ENCODE data around the gene RRM2.
"Not testable (repeated sequence)": the region's sequence is repeated elsewhere in the genome, so short reads cannot be mapped to it uniquely, and the experiment has no call there.

RRM2 gene

DNA sequence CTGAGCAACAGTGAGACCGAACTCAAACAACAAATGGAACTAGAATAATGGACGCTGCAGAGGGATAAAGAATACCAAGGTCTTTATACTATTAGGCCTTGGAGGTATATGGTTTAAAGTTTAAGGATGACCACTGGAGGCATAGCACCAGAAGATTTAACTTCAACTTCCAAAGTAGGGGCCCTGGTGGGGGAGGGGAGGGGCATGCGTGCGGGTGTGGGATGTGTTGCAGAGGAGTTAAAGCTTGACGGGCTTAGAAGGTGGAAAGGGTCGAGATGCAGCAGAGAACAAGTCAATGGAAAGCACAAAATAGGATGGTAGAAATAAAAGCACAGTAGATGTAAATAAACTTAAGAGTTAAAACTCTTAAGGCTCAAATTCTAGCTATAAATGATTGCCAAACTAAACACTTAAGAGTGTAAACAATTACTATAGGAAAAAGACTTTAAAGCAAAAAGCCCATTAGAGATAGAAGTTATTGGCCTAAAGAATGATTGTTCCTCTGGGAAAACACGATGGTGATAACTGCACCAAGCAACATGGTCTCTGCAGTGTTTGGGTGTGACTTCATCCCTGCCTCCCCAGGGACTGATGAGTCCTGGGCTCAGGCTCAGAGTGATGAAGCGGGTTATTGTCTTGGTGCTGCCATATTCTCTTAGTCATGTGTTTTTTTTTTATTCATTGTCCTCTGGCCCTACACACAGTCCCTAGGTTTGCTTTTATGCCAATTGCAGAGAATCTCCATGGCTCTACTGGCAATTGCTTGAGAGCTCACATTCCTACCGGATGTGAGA, 13.0 kb downstream of the RRM2 start:
- no peak for DNase-seq

DNA sequence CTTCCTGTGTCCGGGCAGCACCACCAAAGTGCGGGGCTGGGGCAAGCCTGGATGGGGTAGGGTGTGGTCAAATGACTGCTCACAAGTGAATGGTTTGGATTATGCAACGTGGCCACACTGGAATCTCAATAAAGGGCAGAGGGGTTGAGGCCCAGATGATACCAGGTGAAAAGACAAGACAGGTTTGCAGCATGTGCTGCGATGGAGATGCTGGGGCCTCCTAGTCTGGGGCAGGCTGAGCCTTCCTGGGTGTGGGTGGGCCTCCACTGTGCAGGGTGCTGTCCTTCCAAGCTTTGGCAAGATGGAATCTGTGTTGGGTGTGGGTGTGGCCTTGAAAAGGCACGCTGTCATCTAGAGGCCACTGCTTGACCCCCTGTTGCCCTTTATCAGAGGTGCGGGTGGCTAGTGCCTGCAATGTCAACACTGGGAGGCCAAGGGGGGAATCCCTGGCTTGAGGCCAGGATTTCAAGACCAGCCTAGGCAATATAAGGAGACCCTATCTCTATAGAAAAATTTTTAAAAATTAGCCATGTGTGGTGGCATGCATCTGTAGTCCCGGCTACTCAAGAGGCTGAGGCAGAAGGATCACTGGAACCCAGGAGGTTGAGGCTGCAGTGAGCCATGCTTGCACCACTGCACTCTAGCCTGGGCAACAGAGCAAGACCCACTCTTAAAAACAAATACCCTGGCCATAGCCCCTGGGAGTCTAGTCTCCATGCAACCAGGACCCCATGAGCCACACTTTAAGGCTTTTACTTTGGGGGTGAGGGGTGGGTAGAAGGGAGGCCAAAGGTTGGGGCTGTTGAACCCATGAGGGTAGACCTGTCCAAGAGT, 13.8 kb downstream of the RRM2 start:
- no peak for DNase-seq

DNA sequence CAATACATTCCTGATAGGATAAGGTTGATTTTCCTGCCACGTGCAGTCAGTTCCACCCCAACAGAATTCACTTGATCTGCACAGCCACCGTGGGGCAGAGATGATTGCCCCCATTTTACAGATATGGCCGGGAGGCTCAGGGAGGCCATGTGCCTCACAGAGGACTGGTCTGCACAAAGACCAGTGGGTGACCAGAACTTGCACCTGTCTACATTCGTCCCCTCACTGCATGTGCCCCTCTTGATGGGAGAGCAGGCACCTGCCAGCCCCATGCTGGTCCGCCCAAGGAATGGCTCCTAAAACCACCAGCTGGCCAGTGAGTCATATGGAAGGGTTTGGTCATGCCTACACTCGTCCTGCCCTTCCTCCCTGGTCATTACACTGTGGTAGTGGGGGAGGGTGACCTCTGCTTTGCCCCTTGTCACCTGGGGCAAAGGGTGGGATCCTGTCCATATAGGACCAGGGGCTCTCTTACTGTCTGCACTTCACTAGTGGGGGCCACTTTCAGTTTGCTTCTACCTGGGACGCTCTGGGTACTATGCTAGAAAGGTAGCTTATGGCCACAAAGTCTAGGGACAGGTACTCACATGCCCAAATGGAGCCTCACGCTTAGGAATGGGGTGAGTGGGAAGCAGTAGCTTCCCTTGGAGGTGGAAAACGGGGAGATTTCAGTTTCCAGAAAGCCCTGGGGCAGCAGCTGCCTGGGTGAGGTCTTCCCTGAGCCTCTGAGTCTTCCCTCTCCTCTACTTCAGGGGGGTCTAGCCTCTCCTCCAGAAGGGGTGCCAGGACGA, 14.7 kb downstream of the RRM2 start:
- DNase-seq, result no peak

- no peak for DNase-seq
These were observed 17.0 kb downstream of the RRM2 start for GRCh38 chr2:10139536-10139935.

- DNase-seq, result no peak
These were observed 18.5 kb downstream of the RRM2 start for GRCh38 chr2:10140841-10141610.

DNA sequence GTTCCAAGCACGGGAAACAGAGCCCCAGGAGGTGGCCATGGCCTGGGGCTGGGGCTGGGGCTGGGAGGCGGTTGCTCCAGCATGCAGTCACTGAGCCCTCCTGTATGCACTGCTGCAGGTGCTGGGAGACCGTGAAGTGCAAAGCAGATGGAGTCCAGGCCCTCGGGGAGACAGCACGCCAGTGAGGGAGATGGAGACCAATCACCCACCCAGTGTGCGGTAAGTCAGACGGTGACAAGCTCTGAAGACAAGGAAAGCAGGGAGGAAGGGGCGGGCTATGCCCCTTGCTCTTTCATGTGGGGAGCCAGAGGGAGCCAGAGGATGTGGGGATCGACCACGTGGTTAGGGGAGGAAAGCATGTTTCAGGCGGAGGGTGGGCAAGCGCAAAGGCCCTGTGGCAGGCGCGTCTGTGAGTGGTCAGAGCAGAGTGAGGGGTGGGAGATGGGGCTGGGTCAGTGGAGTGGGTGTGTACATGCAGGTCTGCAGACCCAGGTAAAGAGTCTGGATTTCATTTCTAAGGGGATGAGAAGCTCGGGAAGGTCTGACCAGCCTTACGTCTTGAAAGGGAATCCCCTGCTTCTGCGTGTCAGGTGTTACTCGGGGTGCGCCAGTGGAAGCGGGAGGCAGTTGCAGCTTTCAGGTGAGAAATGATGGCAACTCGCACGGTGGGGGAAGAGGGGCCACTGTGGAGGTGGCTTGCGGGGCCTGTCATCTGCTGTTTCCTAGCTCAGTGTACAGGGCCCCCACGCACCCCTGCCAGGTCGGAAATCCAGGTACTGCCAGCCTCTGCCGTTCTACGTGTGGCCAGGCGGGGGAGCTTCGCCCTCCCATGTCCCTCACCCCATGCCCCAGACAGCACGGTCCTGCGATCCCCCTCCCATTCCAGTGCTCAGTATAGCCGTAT, 19.4 kb downstream of the RRM2 start:
- no peak for DNase-seq

DNA sequence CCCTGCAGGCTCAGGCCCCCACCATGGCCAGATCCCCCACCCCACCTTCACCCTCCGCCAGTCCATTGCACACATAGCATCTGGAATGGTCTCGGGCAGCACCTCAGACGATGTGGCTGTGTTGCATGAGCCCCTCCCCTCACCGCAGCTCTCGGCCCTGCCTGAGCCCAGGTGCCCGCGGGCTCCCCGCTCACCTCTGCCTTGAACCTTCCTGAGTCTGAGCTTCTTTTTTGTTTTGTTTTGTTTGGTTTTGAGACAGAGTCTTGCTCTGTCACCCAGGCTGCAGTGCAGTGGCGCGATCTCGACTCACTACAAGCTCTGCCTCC, 20.1 kb downstream of the RRM2 start:
- no peak for DNase-seq

DNA sequence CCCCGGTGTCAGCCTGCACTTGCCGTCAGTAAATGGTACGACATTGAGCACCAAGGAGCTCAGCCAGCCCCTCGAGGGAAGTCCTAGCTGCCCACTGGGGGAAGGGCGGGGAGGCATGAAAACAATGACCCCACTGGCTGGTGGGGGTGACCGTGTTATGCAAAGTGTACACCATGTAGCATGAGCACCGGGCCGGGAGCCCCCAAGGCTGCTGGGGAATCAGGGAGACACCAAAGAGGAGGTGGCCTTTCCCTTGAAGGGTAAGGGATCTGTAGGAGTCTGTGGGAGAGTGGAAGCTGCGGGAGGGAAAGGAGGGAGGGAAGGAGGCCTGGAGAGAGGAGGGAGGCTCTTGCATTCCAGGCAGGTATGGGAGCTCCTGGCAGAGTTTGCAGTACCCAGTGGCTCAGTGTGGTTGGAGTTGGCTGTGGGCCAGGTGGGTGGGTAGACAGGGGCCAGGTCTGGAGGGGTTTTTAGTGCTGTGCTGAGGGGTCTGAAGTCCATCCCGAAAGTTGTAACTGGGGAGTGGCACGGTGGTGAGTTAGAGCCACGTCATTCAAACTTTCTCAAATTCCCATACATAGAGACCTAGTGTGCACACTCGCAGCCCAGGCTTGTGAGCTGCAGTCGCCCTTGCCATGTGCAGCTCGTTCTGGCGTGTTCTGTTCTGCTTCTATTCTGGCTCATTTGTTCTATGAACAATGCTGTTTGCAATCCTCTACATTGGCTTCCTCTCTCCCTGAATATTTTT, 22.4 kb downstream of the RRM2 start:
- no peak for DNase-seq

- no peak for DNase-seq
These were observed 23.2 kb downstream of the RRM2 start for GRCh38 chr2:10145519-10146357.

DNA sequence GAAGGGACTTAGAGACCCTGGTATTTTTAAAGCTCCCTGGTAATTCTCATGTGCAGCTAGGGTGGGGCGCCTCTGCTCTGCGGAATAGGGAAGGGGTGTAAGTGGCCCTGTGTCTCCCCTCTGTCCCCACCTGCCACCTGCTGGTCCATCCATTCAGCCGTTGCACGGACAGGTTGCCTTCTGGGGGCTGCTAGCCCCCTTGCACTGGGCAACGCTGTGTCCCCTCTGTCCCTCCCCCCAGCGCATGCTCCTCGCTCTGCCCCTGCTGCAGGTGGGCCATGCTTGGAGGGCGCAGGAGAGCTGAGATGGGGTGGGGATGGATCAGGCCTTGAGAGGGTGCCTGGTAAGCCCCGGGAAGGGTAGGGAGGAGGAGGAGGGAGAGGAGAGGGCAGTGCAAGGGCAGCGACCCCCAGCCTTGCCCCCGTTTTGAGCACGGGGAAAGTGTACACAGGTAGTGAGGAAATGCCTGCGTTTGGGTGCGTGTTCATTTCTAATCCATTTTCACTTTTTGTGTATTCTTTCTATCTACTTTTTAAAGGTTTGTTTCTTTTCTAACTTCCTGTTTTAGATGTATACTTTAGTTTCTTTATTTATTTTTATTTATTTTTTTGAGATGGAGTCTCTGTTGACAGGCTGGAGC, 23.9 kb downstream of the RRM2 start:
- DNase-seq, result no peak

- DNase-seq, result not testable (repeated sequence)
These were observed 24.6 kb downstream of the RRM2 start for GRCh38 chr2:10147050-10147660.

- no peak for DNase-seq
These were observed 25.7 kb downstream of the RRM2 start for GRCh38 chr2:10148268-10148667.

DNA sequence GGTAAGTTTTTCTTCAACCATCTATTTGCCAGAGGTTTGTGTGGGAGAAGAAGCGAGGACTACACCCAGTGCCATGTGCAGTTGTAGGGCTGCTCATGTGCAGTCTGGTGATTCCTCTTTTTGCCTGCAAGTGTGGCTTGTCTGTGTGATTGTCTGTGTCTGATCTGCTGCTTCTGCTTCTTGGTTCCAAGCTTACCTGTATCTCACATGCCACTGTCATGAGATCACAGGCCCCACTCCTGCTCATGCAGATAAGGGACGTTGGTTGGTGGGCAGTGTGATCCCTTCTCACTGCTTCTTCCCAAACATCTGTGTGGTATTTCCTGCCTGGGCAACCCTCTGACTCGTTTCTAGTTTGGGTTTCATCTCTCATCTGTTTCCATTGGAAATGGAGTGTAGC, 27.1 kb downstream of the RRM2 start:
- DNase-seq, result no peak

- no peak for DNase-seq
These were observed 27.9 kb downstream of the RRM2 start for GRCh38 chr2:10150436-10150835.

- DNase-seq, result no peak
These were observed 28.9 kb downstream of the RRM2 start for GRCh38 chr2:10151462-10151861.

GRCh38 chr2:10157293-10157692, 34.8 kb downstream of the RRM2 start:
- no peak for DNase-seq

DNA sequence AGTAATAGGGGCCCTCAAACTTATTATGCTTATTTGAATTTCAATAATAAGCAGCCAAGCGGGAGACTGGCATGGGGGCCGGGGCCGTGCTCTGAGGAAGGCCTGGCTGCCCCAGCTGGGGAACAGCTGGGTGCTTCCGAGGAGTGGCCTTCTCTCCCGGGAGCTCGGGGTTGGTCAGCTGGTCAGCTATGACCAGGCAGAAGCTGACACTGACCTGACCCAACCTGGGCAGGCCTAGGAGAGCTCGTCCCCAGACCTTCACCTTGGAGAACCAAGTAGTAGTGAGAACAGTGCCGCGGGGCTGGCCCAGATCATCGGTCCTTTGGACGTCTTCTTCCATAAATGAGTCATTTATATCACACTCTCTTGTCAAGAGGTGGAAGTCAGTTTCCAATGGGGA, 36.1 kb downstream of the RRM2 start:
- no peak for DNase-seq

DNA sequence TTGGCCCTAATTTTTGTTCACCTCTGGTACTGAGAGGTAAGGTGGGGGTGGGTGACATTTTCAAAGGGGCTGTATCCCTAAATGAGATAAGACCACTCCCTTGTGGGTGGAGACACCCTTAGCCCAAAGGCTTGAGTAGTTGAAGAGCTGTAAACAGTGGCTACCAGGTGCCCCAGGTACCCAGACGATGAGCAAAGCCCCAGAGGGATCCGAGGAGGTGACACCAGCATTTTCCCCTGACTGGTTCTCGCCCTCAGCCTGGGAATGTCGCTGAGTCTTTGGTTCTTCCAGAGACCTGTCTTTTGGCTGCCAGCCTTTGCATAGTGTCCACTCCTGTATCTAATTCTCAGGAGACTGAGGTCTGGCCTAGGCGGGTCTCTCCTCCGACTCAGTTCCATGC, 36.5 kb downstream of the RRM2 start:
- DNase-seq, result no peak

DNA sequence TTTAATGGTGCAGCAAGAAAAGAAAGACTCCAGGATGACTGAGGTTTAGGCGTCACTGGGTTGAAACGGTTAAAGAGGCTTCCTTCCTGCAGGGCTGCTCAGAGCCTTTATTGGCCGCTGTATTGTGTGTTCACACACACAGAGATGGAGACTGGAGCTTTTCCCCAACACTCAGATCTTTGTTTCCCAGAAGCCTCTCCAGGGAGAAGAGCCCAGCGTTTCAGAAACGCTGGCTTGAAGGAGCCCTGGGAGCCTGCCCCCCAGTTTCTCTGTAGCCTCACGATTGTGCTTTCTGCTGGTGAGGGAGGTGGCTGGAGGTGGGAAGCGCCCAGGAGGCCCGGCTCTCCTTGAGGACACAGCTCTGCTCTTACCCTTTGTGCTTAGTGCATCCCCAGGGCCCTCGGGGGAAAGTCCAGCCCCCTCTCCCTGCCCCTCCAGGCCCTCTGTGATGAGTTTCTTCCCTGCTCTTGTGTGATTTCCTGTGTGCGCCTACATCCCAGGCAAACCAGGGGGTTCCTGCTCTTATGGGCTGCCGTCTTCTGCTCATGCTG, 37.1 kb downstream of the RRM2 start:
- DNase-seq, result no peak
